HG02571 (cell line): ENCODE measurements around the gene STAT5A.

Experiments
- ATAC-seq: cut with Tn5 transposase; IDR thresholded peaks from one replicate; pipeline ENCODE4 v1.9.1; 2021; ENCODE audit warnings: mild to moderate bottlenecking, moderate library complexity; ENCODE audit not compliant: unreplicated experiment

STAT5A gene

GRCh38 chr17:42322382-42323267 lies 34.3 kb downstream of the STAT5A start:
- peak; percentile 72 for ATAC-seq

DNA sequence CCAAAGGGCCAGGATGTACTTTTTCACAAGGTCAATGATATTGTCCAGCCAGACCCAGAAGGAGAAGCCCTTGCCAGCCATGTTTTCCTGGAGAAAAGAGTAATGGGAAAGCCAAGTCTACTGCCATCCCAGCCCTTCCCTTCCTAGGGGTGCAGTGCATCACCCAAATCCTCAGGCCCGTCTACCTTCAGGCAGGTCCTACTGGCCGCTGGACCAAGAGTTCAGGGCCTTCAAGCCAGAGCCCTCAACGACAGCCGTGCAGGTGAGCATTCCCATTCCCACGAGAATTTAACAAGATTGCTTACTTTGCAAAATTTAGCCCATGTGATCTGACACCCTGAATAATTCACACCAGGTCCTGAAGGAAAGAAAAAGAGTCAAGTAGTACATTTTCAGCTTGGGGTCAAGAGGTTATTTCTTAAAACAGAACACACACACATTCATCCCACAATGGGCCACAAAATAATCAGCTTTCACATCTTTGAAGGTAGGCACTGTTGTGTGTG lies 35.0 kb downstream of the STAT5A start:
- ATAC-seq, result no peak

DNA sequence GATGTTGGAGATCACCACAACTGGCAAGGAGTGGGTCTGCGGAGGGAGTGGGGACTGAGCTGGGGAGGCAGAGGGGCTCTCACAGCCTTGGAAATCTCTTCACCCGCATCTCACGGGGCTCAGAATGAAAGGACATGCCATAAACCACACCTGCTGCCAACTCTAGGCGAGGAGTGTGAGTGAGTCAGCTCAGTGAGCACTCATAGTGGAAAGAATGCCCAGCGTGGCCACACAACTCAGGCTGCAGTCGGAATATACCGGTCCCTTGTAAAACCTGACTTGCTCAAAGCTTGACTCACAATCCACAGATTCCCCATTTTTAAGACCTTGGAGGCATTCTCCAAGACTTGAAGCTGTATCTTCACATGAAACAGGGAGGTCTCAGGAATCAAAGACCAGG lies 36.7 kb downstream of the STAT5A start:
- ATAC-seq, result no peak

GRCh38 chr17:42329025-42329976 lies 41.0 kb downstream of the STAT5A start:
- no peak for ATAC-seq

DNA sequence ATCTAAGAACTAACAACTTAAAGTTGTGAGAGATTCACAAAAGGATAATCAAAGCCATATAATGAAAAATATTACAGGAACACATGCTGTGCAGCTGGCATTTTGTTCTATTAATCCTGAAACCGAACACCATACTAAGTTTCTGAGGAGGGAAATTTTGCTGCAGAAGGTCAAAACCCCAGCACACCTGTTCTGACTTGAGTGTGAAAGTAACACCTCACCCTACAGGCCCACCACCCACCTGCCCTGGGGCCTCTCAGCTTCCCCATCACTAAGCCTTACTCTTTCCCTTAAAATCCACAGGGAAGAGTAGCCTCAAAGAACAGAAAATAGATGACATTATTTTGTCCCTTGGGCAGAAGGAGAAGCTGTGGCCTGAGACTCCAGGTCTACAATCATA lies 44.8 kb downstream of the STAT5A start:
- ATAC-seq, result no peak

DNA sequence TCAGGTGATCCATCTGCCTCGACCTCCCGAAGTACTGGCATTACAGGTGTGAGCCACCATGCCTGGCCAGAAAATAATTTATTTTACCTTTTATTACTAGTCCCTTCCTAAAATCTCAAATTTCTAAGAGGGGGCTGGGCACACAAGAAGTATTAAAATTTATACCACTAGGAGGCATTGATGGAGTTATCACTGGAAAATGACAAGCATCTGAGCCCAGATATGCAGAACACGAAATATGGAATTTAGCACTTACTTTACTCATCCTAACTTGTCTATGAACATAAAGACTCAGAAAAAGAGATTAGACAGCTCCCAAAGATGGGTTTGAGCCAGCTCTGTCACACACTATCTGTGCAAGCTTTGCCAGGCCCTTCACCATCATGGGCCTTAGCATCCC lies 46.4 kb downstream of the STAT5A start:
- no peak for ATAC-seq

GRCh38 chr17:42337442-42337841 lies 49.1 kb downstream of the STAT5A start:
- no peak for ATAC-seq

GRCh38 chr17:42338427-42338985 lies 50.2 kb downstream of the STAT5A start:
- ATAC-seq, result no peak

DNA sequence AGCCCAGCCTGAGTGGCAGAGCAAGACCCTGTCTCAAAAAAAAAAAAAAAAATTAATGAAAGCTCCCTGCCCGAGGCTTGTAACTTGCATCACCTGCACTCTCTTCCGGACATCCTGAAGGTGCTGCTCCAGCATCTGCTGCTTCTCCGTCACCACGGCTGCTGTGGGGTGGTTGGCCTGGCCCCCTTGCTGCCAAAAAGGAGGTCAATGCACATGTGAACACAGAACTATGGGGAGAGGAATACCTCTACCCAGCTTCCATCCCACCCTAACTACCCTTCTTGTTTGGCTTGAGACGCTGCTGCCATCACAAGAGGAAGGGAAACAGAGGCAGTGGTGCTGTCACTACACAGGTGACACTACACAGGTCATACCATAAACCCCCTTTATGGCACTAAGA lies 50.9 kb downstream of the STAT5A start:
- no peak for ATAC-seq

DNA sequence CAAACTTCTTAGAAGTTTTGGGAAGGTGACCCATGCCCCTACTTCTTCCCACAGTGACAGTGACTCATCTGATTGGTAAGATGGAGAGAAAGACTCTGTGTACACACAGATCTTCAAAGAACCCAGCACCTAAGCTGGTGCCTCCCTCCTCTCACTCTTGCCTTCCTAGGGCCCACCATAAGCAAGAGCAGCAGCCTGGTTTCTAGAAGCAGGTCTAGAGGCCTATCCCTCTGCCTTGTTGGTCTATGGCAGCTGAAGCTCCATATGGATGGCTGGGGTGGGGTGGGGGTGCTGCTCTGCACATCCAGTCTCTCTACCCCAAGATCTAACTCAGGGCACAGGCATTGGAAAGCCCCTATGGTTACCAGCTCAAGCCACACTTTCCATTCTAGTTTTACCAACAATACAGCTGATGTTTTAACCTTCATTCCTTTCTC lies 52.4 kb downstream of the STAT5A start:
- no peak for ATAC-seq

- ATAC-seq, result no peak
Observed at GRCh38 chr17:42341568-42341967, 53.3 kb downstream of the STAT5A start.

DNA sequence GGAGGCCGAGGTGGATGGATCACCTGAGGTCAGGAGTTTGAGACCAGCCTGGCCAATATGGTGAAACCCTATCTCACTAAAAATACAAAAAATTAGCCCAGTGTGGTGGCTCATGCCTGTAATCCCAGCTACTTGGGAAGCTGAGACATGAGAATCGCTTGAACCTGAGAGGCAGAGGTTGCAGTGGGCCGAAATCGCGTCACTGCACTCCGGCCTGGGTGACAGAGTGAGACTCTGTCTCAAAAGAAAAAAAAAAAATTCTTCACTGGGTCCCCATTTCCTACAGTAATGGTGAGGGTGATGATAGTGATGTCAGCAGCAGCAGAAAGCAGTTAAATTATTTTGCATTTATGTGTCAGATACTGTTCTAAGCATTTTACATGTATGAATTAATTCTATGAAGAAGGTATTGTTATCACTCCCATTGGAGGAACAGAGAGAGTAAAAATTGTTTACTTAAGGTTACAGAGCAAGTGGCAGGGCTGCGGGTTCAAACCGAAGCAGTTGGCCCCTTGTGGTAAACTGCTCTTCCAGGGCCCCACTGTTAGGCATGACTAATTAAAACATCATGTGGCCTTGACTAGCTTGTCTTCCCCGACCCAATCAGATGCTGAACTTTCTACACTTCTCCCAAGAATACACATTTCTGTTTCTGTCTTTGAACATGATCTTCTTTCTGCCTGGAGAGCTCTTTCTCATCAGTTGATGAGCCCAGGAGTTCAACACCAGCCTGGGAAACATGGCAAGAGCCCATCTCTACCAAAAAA lies 54.1 kb downstream of the STAT5A start:
- no peak for ATAC-seq

- no peak for ATAC-seq
Observed at GRCh38 chr17:42345396-42346073, 57.2 kb downstream of the STAT5A start.

GRCh38 chr17:42346481-42346880 lies 58.2 kb downstream of the STAT5A start:
- no peak for ATAC-seq

DNA sequence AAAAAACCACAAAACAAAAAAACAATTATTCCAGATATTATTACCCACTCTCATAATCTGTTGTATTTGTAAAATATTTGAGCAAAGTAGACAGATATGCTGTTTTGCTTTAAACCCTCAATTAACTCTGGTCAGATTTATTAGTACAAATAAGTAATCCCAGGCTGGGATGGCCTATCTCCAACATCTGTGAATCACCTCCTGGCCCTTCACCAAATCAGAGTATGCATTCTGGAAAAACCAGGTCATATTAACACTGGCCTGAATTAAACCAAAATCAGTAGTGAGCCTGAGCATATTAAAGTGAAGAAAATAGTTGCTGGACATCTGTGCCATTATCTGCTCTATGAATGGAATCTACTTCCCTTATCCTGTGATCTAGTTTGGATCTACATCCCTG lies 58.9 kb downstream of the STAT5A start:
- no peak for ATAC-seq

- no peak for ATAC-seq
Observed at GRCh38 chr17:42347606-42348005, 59.3 kb downstream of the STAT5A start.

- no peak for ATAC-seq
Observed at GRCh38 chr17:42348104-42348503, 59.8 kb downstream of the STAT5A start.

GRCh38 chr17:42354956-42355843 lies 66.9 kb downstream of the STAT5A start:
- no peak for ATAC-seq

DNA sequence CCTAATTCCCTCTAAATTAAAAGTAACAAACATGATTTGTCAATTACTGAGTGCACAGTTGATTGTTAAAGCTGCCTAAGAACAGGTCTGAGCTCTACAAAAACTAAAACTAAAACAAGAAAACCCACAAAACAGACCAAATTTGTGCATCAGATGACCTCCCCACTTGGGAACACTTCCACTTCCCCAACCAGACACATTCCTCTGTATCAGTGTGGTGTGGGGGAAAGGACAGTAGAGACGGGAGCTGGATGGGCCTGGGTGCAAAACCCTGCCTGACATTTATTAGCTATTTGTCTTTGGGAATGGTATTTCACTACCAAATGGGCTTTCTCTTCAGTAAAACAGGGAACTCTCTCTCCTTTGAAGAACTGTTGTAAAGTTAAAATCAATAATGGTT lies 70.1 kb downstream of the STAT5A start:
- no peak for ATAC-seq
